Keratinocyte (primary cell): ENCODE data around the gene TRIM66. TPM values are rescaled to one million over a fixed set of nuclear protein-coding genes. Genes with fewer than 3 reads are reported as not detected.
A peak's percentile ranks its signal among the peaks of the same experiment; 100 is the strongest.

Experiments
- DNase-seq: peaks from one replicate; pipeline ENCODE4 v3.0.0-alpha.2; 2011; ENCODE audit warnings: low read depth, missing footprints, low spot score
- FAIRE-seq: peaks from 2 replicates; lab custom pipeline; 2011; peaks lifted over from hg19 to GRCh38; lab: Jason Lieb, UNC
- H2AFZ ChIP-seq: 2 replicates; pipeline ENCODE4 v1.6.0; 2012; ENCODE audit warnings: low read length, control low read depth, inconsistent platforms; ENCODE audit not compliant: control insufficient read depth
- H3K27ac ChIP-seq: 2 replicates; pipeline ENCODE4 v1.5.1; 2011; ENCODE audit warnings: low read length; ENCODE audit not compliant: control insufficient read depth, insufficient read depth
- H3K27me3 ChIP-seq: 3 replicates; pipeline ENCODE4 v1.6.0; 2011; ENCODE audit warnings: low read length; ENCODE audit not compliant: control insufficient read depth, insufficient read depth; ENCODE audit errors: extremely low read depth
- H3K36me3 ChIP-seq, 2 experiments: 2 replicates in 1 of 2; 3 replicates in 1 of 2; pipeline ENCODE4 v1.5.1; 2011; ENCODE audit warnings: low read length in 2 of 2, mild to moderate bottlenecking in 1 of 2; ENCODE audit not compliant: control insufficient read depth in 2 of 2, insufficient read depth in 2 of 2; ENCODE audit errors: extremely low read depth in 1 of 2
- H3K4me1 ChIP-seq: 3 replicates; pipeline ENCODE4 v1.5.1; 2011; ENCODE audit warnings: low read length; ENCODE audit not compliant: control insufficient read depth, insufficient read depth; ENCODE audit errors: extremely low read depth
- H3K4me2 ChIP-seq: 3 replicates; pipeline ENCODE4 v1.6.0; 2011; ENCODE audit warnings: low read depth, low read length; ENCODE audit not compliant: control insufficient read depth, insufficient read depth; ENCODE audit errors: extremely low read depth
- H3K4me3 ChIP-seq, 3 experiments: fragments of 200-600 bp in 1 of 3; sonication (generic) in 1 of 3; 2 replicates in 2 of 3; 3 replicates in 1 of 3; pipeline ENCODE4 v1.5.1; 2011 to 2016; ENCODE audit warnings: low read length in 3 of 3, mild to moderate bottlenecking in 3 of 3, control low read depth in 2 of 3, inconsistent platforms in 1 of 3, low read depth in 1 of 3, mixed read lengths in 1 of 3, mixed run types in 1 of 3, moderate library complexity in 1 of 3; ENCODE audit not compliant: control insufficient read depth in 2 of 3, insufficient read depth in 2 of 3; ENCODE audit errors: extremely low read depth in 1 of 3
- H3K79me2 ChIP-seq: 2 replicates; pipeline ENCODE4 v1.6.0; 2012; ENCODE audit warnings: low read length; ENCODE audit not compliant: control insufficient read depth, insufficient read depth
- H3K9ac ChIP-seq: 3 replicates; pipeline ENCODE4 v1.6.0; 2011; ENCODE audit warnings: low read length; ENCODE audit not compliant: control insufficient read depth, insufficient read depth; ENCODE audit errors: extremely low read depth
- H3K9me1 ChIP-seq: 3 replicates; pipeline ENCODE4 v1.6.0; 2011; ENCODE audit warnings: low read length; ENCODE audit not compliant: control insufficient read depth, insufficient read depth; ENCODE audit errors: extremely low read depth
- H3K9me3 ChIP-seq: 2 replicates; pipeline ENCODE4 v1.5.1; 2012; ENCODE audit warnings: low read depth, low read length; ENCODE audit not compliant: control insufficient read depth
- H4K20me1 ChIP-seq: 3 replicates; pipeline ENCODE4 v1.6.0; 2011; ENCODE audit warnings: low read length; ENCODE audit not compliant: control insufficient read depth, insufficient read depth; ENCODE audit errors: extremely low read depth
- CTCF ChIP-seq, 3 experiments: IDR thresholded peaks in 1 of 3; conservative IDR thresholded peaks in 1 of 3; optimal IDR thresholded peaks in 1 of 3; 2 replicates in 2 of 3; 3 replicates in 1 of 3; pipeline versions ENCODE3 to v1.5.1; 2011; ENCODE audit warnings: low read length in 3 of 3, mild to moderate bottlenecking in 3 of 3, moderate library complexity in 2 of 3, control low read depth in 1 of 3, inconsistent platforms in 1 of 3; ENCODE audit not compliant: insufficient read depth in 2 of 3; ENCODE audit errors: extremely low read depth in 1 of 3
- EZH2 ChIP-seq: IDR thresholded peaks from one replicate; pipeline ENCODE4 v1.6.1; 2012; ENCODE audit warnings: inconsistent platforms, mild to moderate bottlenecking, low read length, moderate library complexity
- dilution Hi-C: fragments of 300-500 bp; cut with MboI; formaldehyde crosslinking; loops from one replicate; pipeline ENCODE4 v1.7.0; 2020; ENCODE audit warnings: low sequenced_read_pairs; ENCODE audit not compliant: extremely low pct_ligation_motif_present
- polyA plus RNA-seq, 5 experiments: library from polyadenylated mRNA; depleted of rRNA in 3 of 5; stranded (reverse) in 3 of 5; stranded (forward) in 1 of 5; unstranded in 1 of 5; fragments of >200 nt; gene quantifications; 1 replicate in 1 of 5; 2 replicates in 3 of 5; 3 replicates in 1 of 5; pipeline versions ENCODE4 v1.2.1 to v1.2.3, GENCODE V29; 2011 to 2012; ENCODE audit warnings: missing spikeins in 2 of 5, low read depth in 1 of 5, low replicate concordance in 1 of 5

The TRIM66 gene
- polyA plus RNA-seq, 1 donor (not counting 4 experiments of a cell fraction or from before 2014, with no cell fraction given), result 5.1 TPM

DNA sequence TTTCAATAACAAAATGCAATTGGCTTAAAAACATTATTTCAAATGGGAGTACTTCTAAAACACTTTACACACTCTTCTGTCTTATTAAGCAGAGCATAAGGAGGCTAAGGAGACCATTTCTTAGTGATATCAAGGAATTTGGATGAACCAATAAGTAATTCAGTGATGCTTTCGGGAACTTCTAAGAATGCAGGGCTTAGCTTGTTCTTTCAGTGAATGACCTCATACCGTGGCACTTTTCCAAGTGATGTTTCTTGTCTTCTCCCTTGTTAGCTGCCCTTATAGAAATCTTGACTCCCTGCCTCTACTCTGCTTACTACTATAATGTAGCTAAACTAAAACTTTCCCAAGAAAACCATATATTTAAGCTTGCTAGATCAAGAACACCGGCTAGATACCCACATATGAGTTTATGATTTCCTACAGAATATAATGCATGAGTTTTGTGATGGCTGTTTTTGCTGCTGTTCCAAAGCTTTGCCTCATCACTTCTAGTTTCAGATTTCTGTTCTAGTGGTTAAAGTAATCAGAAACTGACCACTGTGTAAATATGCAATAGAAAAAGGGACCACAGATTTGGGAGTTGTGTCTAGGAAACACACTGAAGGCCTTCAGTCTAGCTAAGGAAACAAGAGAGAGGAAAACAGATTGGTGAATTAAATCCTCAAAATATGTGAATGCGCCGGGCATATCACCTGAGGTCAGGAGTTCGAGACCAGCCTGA, 50.9 kb downstream of the TRIM66 start:
- Histone ChIP-seq H3K27ac (no peak overlapping the region), H2AFZ (no peak overlapping the region), H3K9me1 (no peaks in the 10 kb centered on the region), H4K20me1 (no peaks in the 10 kb centered on the region), H3K4me2 (no peak overlapping the region), H3K9ac (no peak overlapping the region), H3K79me2 (no peaks in the 10 kb centered on the region), H3K4me1 (no peaks in the 10 kb centered on the region), H3K4me3 (no peak overlapping the region), H3K9me3 (no peaks in the 10 kb centered on the region), H3K27me3 (no peaks in the 10 kb centered on the region), H3K36me3 (peaks cover 0 to 8% of the 10 kb centered on the region in 2 experiments)
- dilution Hi-C loops, result no loop called here
- TF ChIP-seq CTCF (optimal IDR thresholded peaks at IDR 0.05 in 1 of 3, IDR thresholded peaks at IDR 0.05 in 1 of 3, conservative IDR thresholded peaks at IDR 0.05 in 1 of 3; ENCODE audit: extremely low read depth in 1 of 3, insufficient read depth in 2 of 3, low read length in 3 of 3), result no peak
- TF ChIP-seq EZH2, result no peak
- DNase-seq (peak; percentile 9), FAIRE-seq (peak; percentile 9)

- FAIRE-seq (no peak), DNase-seq (no peak)
- dilution Hi-C loops, result no loop called here
- Histone ChIP-seq H3K4me2 (no peak overlapping the region), H3K9me1 (no peaks in the 10 kb centered on the region), H3K9ac (no peak overlapping the region), H3K27ac (no peak overlapping the region), H3K36me3 (peaks cover 12 to 32% of the 10 kb centered on the region in 2 experiments), H3K4me1 (no peaks in the 10 kb centered on the region), H3K27me3 (no peaks in the 10 kb centered on the region), H3K79me2 (no peaks in the 10 kb centered on the region), H4K20me1 (no peaks in the 10 kb centered on the region), H3K9me3 (no peaks in the 10 kb centered on the region), H2AFZ (no peak overlapping the region), H3K4me3 (no peak overlapping the region)
- TF ChIP-seq CTCF (optimal IDR thresholded peaks at IDR 0.05 in 1 of 3, IDR thresholded peaks at IDR 0.05 in 1 of 3, conservative IDR thresholded peaks at IDR 0.05 in 1 of 3; ENCODE audit: extremely low read depth in 1 of 3, insufficient read depth in 2 of 3, low read length in 3 of 3) (no peak), EZH2 (no peak)
Observed at GRCh38 chr11:8624698-8625097, 57.8 kb downstream of the TRIM66 start.
